NCI-H146 (cell line): ENCODE results near the gene ST3GAL4.
"Not testable (repeated sequence)": the region's sequence is repeated elsewhere in the genome, so short reads cannot be mapped to it uniquely, and the experiment has no call there.

Source experiments
- DNase-seq: peaks from one replicate; lab custom pipeline; 2025; lab: John Stamatoyannopoulos, UW

Gene ST3GAL4

DNA sequence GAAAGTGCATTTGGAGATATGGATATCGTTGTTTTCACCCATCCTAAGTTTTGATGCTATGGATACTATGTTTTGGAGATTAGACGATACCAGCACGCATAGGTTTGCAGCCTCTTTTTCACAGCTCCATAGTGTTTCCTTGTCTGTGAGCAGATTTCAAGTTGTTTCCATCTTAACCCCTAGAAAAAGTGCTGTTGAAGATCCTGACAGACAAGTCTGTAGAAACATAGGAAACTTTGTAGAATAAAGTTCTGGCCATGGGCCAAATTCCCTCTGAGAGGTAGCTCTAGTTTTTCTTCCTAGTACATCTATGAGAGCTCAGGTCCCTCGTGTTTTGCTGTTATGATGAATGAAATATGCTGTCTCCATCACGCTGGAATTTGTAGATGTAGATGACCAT lies 32.4 kb downstream of the ST3GAL4 start:
- DNase-seq: no peak

DNA sequence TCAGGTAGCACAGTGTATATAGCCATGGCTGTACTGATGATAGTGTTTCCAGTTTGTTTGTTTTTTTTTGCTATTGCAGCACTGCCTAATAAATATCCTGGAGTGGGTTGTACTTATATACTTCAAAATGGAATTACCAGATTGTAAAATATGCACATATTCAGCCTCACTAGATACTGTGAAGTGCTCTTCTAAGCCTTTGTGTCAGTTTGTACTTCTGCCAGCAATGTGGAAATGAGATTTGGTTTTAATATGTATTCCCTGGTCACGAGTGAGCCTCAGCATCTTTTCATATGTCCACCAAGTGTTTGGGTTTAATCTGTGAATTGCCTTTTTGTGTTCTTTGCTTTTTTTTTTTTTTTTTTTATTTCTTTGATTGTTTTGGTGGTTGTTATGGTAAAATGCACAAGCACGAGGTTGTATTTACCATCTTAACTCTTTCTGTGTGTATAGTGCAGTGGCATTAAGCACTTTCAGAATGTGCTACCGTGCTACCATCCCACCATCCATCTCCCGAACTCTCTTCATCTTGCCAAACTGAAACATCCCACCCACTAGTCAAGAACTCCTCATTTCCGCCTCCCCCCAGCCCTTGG lies 34.9 kb downstream of the ST3GAL4 start:
- no peak for DNase-seq

DNA sequence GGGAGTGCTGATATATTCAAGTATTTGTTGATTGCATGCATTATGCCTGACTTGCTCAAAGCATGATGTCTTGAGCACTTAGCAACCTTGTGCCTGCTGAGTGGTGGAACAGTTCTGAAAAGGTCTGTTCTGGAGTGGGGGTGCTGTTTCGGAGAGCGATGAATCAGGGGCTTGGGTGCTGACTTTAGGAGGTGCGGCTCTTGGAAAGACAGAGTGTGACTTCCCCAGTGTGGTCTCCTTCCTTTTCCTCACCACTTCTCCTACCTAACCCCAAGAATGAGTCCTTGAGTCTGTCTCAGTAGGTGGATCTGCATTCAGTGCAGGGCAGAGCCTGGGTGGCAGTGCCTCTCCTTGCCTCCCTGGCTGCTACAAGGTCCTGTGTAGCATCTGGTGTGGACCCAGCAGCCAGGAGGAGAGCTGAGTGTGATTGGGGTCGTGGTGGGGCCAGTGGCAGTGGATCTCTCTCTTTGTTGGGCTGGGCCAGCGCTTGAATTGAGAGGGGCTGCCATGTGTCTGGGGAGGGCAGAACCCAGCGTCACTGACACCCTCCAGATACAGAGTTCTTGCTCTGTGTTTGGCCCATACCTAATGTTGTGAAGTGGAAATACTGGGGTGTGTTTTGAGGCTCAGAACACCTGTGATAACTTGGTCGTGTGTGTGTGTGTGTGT lies 35.9 kb downstream of the ST3GAL4 start:
- DNase-seq: no peak

DNA sequence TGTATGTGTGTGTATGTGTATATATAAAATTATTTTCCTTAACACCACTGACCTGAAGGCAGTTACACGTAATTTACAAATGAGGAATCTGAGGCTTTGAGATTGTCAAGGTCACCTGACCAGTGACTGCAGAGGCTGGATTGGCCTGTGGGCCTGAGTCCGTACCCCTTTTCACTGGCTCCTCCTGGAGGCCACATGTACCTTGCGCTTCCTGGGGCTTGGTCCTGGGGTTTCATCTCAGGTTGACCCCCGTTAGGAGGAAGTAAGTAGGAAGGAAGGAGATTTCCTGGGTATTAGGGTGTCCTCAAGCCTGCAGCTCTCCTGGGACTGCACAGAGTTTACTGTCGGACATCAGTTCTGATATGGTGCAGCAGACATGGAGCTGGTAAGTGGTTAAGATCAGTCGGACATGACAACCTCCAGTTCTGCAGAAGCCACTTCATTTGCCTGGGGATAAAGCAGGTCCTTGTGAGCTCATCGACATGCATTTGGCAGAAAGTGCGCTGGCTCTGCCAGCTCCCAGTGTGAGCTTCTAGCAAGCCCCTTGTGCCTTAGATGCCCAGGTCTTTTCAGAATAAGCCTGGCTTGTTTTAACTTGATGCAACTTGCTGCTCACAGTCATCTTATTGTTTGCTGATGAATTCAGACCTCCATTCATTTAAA lies 36.6 kb downstream of the ST3GAL4 start:
- DNase-seq: no peak

DNA sequence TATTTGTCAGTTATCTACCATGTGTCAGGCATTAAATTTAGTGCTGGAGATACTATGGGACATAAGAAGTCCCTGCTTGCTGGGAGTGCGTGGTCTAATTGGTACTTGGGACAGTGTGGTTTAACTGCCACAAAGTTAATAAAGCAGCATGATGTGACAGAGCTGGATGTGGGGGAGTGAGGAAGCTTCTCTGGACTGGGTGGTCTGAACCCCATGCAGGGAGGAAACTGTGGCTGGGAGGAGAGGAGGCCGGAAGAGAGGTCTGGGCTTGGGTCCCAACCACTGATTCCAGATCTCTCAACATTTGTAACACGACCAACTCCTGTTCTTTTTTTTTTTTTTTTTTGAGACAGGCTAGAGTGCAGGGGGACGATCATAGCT lies 37.1 kb downstream of the ST3GAL4 start:
- DNase-seq: no peak

DNA sequence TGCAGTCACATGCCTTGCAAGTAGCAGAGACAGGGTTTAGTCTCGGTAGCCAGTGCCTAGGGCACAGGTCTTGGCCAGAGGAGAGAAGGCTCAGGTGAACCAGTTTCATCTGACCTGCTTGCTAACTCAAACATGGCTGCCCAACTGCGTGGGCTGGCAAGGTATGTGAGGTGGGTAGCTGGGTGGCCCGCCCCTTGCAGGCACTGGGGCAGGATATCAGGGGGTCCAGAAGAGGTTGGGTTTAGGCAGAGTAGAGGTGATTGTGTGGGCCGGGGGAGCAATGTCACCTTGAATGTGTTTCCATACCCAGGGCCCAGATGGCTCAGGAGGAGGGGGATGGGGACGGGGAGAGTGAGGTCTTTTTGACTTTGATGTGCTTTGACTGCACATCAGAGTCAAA lies 37.7 kb downstream of the ST3GAL4 start:
- no peak for DNase-seq

DNA sequence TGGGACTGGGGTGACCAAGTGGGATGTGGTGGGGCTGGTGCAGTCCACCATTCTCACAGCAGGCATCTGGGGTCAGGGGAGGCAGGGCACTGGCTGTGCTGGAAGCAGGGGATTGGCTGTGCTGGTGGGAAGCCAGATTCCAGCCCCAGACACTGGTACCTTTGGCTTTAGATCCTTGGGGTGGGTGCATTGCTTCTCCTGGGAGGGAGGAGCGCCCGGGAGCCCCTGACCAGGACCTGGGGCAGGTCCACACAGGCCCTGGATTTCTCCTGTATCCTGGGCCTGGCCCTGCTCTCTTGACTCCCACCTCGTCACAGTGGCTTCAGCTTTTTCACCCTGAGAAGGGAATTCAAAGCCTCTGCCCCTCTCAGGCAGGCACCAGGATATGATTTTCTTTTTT lies 38.5 kb downstream of the ST3GAL4 start:
- no peak for DNase-seq

DNA sequence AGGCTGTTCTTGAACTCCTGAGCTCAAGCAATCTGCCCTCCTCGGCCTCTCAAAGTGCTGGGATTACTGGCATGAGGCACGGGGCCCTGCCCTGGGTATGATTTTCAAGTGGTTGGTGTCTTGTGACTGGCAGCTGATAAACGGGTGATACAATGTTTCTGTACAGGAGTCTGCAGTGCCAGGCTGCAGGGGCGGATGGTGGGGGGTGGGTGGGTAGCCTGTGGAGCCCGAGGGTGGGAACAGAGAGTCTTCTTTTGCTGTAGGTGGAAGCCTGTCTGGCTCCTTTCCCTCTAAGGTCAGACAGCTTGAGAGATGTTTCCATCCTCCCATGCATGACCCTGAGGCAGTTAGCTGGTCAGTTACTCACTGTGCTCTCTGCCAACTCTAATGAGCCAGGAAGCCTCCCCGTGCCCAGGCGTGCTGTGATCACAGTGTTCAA lies 39.2 kb downstream of the ST3GAL4 start:
- not testable (repeated sequence) for DNase-seq

DNA sequence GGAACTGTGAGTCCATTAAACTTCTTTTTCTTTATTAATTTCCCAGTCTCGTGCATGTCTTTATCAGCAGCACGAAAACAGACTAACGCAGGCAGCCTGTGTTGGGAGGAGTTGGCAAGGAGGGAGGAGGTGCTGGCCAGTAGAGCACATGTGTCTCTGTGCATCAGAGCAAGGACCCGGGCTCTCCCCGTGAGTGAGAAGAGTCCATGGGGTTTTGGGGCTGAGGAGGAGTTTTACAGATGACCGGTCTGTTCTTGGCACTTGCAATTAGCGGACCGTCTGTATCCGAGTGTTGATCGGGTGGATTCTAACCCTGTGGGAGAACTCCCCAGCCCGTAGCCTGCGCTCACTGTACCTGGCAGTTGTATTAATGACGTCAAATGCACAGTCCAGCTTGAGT lies 40.3 kb downstream of the ST3GAL4 start:
- not testable (repeated sequence) for DNase-seq

DNA sequence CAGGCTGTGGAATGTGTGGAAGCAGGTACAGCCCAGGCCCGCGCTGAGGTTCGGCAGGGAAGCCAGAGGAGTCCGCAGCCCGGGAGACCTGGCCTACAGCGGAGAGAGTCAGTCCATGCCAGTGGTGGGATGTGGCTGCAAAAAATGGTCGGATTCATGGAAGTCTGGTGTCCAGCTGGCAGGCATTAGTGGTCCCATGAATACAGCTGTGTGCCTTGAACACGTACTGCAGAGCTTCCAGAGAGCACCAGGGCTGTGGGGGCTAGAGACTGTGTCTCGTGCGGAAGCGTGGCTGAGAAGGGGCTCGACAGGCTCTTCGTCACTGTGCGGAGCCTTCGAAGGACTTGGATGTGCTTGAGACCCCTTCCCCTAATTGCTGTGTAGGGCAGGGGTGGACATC lies 40.8 kb downstream of the ST3GAL4 start:
- not testable (repeated sequence) for DNase-seq

DNA sequence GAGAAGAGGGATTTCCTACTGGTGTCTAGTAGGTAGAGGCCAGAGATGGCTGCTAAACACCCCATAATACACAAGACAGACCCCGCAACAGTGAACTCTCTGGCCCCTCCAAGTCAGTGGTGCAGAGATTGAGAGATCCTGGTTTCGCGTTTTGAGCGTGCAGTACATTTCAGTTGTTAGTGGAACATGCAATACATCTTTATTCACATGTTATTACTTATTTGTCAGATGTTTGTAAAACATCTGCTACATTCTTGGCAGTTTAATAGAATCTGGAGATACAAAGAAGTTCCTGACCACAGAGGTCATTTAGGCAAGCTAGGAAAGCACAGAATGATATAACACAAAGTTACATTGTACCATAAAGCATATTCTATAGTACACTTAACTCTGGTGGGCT lies 41.5 kb downstream of the ST3GAL4 start:
- no peak for DNase-seq

DNA sequence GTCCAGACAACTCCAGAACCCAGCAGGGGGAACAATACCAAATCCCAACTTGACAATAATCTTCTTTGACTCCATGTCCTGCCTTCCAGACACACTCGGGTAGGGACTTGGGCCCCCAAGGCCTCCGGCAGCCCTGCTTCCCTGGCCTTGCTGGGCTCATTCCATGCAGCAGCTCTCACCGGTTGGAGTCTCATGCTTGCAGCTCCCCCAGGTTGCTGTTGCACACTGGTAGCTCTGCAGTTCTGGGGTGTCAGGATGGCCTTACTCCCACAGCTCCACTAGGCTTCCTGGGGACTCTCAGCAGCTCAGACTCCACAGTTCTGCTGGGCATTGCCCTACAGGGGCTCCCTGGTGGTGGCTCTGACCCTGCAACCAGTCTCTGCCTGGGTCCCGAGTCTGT lies 42.8 kb downstream of the ST3GAL4 start:
- no peak for DNase-seq

DNA sequence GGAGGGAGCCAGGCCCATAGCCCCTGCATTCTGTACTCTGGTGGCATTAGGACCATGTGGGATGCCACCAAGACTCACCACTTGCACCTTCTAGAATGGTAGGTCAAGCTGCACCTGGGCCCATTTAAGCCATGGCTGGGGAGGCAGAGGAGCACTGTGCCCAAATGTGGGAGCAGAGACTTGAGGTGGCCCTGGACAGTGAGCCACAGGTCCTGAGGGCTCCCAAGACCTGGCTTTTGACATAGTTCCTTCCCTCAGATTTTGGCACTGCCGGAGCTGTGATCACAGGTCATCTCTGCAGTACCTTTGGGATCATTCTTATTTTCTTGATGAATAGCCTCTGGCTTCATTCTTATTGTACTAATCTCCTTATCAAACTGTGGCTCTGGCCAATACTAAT lies 43.2 kb downstream of the ST3GAL4 start:
- no peak for DNase-seq

DNA sequence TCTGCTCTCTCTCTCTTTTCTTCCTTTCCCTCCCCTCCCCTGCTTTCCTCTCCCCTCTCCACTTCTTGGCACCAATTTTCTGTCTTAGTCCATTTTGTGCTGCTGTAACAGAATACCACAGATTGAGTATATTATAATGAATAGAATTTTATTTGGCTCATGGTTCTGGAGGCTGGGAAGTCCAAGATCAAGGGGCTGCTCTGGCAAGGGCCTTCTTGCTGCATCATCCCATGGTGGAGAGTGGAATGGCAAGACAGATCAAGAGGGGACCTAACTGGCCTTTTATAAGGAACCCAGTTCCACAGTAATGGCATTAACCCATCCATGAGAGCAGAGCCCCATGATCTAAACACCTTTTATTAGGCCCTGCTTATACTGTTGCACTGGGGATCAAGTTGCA lies 44.5 kb downstream of the ST3GAL4 start:
- no peak for DNase-seq

DNA sequence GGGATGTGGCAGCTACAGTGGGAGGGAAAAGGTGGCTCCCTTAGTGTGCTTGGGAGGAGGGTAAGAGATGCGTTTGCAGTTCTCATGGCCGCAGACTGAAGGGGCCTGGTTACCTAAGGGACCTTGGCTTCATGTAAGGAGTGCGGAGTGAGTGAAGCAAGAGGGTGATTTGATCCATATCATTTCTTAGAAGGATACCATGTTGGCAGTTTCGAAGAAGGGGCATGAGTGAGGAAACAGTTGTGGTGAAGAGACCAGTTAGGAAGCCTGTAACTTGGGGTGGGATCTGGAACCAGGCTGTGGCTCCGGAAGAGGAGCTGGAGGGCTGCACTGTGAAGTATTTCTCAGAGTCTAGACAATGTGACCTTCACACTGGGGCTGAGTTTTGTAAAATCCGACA lies 45.0 kb downstream of the ST3GAL4 start:
- no peak for DNase-seq

DNA sequence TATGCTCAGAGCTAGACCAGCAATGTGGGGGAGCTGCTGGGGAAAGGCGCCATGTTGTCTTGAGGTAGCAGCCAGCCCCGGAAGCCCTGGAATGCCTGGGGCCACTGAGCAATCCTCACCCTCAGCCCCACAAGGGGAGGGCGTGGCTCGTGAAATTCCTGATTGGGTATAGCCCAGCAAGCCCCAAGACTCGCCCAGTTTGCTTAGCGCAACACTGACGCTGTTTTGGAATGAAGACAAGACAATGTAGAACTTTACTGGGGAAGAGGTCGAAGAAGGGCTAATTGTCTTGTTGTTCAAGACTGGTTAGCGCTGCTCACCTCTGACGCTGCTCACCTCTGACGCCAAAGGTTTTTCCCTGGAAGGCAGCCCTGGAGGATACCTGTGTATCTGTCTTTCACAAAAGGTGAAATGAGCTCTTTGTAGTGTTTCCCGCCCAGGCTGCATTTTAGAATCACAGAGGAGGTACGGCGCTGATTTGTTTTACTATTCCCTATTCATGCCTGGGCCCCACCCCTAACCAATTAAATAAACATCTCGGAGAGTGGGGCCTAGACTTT lies 47.6 kb downstream of the ST3GAL4 start:
- DNase-seq: no peak

DNA sequence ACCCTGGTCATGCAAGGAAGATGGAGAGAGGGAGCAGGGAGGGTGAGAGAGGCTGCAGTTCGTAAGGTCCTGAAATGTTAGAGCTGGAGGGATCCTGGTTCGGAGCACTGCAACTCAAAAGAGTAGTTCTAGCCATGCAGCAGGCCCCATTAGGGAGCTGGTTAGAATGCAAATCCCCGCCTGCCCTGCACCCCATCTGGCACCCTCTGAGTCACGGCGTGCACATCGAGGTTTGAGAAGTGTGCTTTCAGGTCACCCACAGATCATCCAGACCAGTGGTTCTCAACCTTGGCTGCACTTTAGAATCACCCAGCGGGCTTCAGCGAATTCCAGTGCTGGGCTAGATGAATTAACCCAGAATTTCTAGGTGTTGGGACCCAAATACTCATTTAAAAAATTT lies 48.2 kb downstream of the ST3GAL4 start:
- no peak for DNase-seq

DNA sequence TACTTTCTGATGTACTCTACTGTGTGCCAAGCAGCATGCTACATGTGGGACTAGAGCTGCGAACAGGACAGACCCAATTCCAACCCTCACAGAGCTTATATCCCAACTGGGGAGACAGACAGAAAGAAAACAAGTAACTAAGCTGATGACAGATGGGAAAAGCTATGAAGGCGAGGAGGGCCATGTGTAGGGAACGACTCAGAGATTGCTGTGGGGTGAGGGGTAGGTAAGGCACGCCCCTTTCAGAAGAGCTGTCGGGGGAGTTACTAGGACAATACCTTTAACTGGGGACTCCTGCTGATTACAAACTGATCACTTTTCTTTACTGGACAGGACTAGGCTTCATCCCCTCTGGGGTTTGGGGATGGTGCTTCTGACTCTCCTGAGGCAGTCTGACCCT lies 48.9 kb downstream of the ST3GAL4 start:
- DNase-seq: no peak

DNA sequence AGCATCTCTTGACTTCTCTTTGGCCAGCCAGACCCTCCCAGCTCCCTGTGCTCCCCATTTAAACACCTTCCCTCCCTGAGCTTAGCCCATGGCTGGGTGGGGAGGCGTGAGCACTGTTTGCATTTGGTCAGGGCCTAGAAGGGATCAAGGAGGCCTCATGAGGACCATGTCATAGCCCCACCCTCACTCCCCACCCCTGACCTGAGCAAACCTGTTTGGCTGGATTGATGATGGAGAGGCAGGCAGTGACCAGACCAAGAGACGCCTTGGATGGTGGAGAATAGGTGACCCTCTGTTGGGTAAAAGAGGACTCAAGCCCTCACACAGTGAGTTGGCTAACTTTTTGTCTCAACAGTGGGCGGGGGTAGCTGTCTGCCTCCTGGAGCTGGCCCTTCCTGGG lies 49.9 kb downstream of the ST3GAL4 start:
- DNase-seq: no peak

DNA sequence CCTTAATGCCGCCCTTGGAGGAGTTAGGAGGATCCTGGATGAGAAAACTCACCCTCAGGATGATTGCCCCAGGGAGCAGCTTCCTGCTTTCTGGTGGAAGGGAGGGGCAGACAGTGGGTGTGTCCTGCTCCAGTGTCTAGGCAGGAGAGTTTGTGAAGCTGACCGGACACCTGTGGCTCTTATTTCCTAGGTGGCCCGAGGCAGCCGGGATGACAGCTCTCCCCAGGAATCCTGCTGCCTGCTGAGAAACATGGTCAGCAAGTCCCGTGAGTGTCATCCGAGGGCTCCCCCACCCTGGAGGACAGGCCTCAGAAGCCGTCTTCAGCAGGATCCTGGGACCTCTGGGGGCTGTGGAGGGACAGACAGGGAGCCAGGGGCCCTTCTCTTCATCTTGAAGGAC lies 50.4 kb downstream of the ST3GAL4 start:
- DNase-seq: peak; percentile 61

DNA sequence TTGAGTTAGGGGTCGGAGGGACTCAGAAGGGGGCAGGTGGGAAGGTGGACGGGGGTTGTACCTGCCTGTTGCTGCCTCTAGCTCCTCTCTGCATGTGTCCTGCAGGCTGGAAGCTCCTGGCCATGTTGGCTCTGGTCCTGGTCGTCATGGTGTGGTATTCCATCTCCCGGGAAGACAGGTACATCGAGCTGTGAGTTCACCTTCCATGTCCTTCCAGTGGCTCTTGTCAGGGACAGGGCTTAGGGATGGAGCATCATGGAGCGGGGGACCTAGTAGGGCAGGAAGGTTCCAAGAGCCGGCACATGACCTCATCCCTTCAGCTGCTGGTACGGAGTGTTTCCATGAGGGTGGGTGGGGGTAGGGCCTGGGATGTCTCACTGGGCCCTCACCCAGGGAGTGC lies 50.9 kb downstream of the ST3GAL4 start:
- DNase-seq: no peak

DNA sequence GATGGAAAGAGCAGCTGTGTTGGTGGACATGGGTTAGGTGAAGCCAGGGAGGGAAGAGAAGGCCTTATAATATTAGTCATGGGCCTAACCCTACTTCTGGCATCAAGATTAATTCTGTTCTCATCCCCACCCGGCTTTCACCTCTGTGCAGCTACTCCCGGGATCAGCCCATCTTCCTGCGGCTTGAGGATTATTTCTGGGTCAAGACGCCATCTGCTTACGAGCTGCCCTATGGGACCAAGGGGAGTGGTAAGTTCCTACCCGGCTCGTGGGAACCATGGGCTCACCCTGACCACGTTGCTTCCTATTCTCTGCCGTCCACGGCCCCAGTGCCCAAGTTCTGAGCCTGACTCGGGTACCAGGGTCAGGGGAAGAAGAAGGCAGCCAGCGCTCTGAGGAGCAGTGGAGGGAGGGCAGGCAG lies 51.6 kb downstream of the ST3GAL4 start:
- DNase-seq: no peak

DNA sequence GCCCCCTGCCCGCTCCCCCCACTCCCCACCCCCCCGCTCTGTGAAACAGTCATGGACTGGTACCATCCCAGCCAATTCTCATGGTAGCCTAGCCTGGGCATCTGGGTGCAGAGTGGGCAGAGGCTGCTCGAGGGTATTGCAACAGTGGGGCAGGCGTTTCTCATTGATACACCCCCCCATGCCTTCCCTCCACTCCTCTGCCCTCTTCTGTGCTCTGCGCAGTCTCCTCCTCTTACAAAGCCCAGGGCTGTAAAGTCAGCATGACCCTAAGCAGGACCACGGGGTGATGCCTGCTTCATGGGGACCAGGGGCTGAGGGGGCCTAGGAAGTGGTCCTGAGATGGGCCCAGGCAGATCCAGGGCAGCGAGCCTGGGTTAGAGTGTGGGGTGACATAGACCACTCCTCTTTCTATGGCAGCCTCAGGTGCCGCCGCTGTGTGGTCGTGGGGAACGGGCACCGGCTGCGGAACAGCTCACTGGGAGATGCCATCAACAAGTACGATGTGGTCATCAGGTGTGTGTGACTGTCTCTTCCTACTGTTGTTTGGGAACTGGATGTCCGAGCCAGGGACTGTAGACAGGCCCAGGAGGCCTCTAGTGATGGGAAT lies 52.3 kb downstream of the ST3GAL4 start:
- no peak for DNase-seq
